Kidney capillary endothelial cell (primary cell): ENCODE data around the gene AKAP13.
A peak's percentile ranks its signal among the peaks of the same experiment; 100 is the strongest.

Source experiments
- DNase-seq: peaks from one replicate; pipeline ENCODE4 v3.0.0-alpha.2; 2018; ENCODE audit warnings: low spot score

The AKAP13 gene

DNA sequence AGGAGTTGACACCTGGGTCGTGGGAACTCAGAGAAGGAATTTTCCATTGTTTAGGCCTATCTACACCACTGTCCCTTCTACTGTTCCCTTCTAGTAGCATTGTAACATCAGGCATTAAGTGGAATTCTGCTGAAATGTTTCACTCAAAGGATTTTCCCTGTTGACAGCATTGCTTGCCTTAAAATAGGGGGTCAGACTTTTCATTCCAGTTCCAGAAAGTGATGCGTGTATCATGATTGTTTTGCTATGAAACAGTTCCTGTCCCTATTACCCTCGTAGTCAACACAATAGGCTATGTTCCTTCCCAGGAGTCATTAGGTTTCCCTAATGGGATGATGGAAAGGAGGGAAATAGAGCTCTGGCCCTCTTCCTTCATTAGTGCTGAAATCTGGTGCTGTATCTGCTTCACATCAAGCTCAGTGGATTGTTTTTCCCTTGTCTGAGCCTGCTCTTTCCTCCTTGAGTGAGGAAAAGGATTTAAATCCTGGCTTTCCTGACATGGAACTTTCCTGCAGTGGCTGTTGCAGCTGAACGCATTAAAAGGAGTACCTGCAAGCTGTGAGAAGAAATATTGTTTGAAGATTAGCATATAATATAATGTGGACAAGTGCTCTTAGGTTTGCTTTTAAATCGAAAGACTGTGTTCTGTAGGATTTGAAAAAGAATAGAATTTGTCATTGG is 218.5 kb downstream of the AKAP13 start:
- no peak for DNase-seq

DNA sequence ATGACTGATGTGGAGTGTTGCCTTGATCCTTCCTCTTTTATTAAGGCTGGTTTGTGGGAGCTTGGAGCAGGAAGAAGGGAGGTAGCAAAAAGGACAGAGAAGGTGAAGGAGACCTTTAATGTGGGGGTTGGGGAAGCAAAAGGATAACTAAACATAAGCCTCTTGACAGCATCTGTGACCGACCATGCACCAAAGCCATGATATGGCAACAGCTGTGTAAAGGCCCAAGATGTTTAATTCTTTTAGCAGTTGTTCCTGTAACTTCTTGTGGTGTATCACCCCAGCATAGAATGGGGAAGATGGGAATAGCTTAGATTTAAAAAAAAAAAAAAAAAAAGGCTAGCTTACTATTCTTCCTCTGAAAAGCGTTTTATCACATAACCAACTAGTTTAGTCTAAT is 219.6 kb downstream of the AKAP13 start:
- no peak for DNase-seq

DNA sequence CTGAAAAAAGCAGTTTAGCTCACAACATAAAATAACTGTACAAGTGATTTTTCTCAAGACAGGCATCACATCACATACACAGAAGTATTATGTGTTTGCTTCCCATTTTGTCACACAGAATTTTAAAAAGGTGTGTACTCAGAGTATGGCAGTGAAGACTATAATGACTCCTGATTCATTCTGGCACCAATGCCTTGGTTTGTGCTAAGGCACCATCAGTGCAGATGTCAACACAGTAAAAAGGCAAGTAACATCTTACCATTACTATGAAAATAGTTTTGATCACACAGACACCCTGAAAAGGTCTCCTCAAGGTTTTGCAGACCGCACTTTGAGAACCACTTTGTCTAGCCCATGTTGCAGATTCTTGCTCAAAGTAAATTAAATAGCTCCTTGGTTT is 222.8 kb downstream of the AKAP13 start:
- no peak for DNase-seq

DNA sequence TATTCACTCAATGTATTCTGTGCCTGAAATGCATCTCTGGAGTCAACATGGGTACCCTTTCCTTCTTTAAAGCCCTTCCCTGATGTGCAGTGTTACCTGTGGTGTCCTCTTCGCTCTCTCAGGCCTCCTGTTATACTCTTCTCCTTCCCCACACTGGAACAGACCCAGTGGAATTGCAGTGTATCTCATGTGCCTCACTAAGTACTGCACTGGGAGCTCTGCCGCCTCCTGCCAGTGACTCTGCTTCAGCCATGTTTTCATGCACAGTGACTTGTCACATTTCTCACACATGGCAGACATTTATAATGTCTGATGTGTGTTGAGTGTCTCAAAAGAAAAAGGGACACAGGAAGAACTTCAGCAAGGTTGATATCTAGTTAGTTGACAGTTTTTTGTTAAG is 223.3 kb downstream of the AKAP13 start:
- no peak for DNase-seq

DNA sequence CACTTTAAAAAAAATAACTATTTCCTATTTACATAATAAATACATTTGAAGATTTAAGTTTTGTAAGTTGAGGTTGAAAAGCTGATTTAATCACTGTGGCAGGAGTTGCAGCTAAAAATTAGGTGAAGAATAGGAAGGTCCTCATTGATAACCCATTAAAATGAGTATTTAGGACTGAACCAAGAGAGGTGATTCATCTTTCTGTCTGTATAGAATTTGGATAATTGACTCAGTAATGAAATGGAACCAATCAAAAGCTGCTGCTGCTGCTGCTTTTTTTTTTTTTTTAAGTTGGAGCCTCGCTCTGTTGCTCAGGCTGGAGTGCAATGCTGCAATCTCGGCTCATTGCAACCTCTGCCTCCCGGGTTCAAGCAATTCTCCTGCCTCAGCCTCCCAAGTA is 223.8 kb downstream of the AKAP13 start:
- DNase-seq: no peak

DNA sequence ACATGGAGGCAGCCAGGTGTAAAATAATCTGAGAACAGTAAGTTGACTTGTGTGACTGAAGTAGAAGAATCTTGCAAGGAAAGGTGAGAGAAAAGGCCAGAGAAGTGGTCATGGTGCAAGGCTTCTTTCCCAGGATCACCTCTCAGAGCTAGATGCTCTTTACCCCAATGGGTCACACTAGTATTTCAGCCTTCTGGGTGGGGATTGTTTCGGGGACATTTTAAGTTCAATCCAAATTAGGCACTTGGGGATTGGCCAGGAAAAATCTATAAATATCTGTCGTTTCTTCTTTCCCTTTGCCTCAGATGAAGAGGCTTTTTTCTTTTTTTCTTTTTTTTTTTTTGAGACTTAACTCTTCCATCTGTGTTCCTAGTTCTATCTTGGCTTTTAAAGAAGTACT is 226.3 kb downstream of the AKAP13 start:
- no peak for DNase-seq

DNA sequence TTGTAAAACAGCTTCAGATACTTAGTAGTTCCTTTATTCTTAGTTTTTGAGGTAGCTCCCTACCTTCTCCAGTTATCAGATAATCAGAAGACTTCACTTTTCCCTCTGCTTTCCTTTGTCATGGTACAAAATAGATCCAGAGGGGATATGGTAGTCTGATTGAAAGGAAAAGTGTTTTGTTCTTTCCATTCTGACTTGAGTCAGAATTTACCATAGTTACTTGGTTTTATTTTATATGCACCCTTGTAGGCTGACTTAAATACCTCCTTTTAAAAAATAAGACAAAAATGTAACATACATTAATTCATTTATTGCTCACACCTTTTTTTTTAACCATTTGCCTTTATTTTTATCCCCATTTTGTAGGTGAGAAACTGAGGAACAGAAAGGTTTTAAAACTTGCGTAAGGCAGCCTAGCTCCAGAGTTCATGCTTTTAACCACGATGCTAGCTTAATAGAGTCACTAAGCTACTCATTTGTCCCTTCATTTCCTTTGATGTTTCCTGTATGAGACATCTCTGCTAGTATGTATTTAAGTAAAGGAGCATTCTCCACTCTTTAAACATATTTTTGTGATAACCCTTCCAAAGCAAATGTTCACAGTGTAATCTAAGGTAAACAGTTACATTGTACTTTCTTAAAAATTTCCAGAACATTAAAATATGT is 226.9 kb downstream of the AKAP13 start:
- DNase-seq: peak; percentile 75

DNA sequence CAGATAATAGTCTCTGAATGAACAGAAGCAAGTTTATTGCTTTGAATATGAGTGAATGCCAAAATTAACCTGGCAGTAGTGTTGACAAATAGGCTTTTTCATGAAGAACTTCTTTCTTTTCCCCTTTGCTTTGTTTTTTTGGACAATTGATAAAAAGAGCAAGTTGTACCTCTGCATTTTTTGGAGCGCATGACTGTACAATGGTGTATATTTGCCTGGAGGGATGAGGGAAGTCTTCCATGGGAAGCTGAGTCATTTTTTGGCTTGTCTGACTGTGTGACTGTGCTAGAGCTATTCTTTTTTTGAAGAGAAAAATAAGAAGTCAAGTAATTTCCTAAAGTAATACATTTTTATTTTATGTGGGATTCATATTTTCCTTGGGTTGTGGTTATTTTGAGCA is 227.4 kb downstream of the AKAP13 start:
- DNase-seq: peak; percentile 78

DNA sequence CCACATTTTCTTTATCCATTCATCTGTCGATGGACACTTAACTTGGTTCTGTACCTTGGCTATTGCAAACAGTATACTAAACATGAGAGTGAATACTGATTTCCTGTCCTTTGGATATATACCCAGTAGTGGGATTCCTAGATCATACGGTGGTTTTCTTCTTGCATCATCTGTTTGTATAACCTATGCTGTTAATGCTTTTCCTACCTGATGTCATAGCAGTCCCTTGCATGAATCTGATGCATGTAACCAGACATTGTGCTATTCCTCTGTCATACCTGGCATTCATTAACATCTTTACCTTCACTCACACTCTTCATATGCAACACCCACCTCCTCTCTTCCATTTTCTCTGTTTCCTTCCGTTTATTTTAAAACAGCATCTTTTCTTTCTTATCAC is 229.1 kb downstream of the AKAP13 start:
- no peak for DNase-seq

DNA sequence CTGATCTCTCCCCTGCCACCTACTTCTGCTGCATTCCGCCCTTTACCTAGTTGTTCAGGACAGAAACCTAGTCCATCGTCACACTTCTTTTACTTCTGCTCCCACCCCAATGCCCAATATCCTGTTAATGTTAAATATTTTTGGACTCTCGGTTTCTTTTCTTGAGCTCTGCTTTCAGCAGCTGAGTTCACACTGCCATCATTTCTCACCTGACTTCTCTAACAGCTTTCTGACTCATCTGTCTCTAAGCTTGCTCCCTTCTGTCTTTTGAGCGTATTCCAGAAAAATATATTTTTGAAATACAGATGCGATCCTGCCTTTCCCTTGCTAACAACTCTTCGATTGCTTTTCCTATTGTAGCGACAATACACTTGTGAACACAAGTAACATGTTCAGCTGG is 231.0 kb downstream of the AKAP13 start:
- no peak for DNase-seq

DNA sequence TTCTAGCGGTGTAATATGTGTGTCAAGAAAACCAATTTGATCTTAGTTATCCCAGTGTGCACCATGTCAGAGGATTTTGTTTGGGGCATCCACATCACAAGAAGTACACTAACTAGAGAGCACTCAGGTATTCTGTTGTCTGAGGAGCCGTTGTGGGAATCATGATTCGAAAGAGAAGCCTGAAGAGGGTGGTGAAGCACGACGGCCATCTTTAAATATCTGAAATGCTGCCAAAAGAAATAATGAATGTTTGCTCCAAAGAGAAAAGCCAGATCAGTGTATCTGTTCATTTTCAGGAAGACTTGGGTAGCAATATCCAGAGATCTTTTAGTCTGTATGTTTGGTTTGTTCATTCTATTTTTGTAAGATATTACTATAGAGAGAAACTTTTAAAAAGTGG is 233.7 kb downstream of the AKAP13 start:
- no peak for DNase-seq

DNA sequence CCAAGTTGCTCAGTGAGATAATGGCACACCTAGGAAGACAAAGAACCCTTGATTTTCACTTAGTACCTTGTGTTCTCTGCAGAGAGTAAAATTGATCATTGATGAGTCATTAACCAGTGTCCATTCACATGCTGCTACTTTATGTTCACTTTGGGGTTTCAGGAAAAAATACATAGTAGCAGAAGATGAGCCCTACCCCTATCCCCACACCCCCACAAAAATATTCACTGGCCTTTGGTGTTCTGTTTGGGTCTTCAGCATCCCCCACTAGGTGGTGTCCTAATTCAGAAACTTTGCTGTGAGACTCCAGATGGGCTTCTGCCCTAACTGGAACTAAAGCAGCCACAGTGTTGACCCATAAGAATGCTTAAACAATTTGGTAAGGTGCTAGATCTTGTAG is 235.5 kb downstream of the AKAP13 start:
- DNase-seq: peak; percentile 36

DNA sequence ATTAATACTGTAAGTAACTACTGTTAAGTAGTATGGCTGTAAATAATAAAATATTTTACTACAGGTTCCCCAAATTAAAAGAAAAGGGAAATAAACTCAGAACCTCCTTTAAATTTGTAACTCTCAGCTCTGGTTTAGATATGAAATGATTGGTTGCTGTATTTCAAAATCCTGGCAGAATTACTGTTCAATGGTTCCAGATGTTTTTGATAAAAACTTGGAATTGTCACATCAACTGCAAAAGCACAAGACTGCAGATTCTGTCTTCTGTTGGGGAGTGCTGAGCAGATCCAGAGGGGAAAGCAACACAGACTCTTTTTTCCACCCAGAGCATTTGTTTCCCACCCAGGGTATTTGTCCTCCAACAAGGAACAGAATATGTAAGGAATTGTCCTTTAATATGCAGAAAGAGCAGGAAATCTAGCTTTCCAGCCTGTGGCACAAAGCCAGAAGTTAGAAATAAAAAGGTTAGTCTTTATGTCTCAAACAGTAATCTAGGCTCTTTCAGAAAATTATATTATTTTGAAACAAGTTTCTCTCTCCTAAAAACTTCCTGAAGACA is 236.2 kb downstream of the AKAP13 start:
- no peak for DNase-seq

DNA sequence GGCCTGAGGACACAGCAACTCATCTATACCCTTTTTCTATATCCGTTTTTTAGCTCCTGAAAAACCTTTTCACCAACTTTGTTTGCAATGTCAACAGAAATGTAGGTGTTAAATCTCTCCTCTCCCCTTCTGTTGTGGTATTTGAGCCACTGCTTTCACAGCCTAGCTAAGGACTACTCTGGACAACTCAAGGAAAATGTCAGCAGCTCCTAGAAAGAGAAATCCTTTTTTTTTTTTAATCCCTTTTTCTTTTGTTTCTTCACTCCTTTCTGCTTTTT is 237.8 kb downstream of the AKAP13 start:
- DNase-seq: no peak

DNA sequence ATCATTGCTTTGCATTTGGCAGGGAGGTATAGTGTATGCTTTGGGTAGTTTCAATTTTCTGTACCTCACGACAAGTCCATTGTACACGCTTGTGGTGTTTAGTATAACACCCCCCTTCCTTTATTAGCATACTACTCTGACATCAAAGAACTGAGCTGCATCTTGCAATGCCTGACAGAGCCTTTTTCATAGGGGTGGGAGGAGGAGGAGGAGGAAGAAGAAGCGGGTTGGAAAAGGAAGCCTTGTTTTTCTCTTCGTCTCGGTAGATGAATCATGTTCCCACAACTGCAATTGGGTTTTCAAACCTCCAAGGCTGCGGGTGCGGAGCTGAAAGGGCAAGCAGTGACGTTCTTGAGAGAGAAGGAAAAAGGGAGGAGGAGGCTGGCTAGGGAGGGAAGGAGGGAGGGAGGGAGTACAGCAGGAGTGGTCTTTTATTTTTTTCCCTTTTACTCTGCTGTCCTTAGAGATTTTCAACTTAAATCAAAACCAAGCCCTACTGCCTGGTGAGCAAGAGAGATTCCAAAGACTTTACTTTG is 238.6 kb downstream of the AKAP13 start:
- peak; percentile 34 for DNase-seq

DNA sequence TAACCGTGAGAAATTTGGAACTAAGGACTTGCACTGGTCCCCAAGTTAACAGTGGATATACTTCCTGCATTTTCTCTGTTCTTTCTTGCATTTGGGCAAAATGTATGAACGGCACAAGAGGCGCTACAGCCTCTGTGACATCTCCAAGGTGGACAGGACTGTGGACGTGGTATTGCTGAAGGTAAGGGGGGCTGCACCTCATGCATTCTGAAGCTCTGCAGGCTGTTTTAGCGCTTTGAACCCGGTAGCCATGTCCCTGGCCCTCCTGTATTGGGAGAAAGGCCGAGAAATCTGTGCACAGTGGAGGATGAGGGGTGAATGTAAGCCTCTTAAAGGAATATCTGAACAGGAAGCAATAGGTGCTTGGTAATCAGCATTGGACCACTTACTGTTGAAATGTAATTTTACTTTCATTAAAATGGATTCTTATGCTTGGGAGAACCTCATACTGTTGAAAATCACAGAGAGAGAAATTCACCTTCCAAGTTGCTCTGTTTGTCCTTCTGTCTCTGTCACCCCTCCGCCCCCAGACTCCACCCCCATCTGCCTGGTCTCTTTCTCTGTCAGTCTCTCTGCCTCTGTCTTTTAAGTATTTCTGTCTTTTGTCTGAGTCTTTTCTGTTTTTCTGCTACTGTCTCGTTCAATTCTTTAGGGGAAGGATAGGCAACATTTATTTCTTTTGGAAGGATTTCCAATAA is 239.7 kb downstream of the AKAP13 start:
- DNase-seq: no peak

DNA sequence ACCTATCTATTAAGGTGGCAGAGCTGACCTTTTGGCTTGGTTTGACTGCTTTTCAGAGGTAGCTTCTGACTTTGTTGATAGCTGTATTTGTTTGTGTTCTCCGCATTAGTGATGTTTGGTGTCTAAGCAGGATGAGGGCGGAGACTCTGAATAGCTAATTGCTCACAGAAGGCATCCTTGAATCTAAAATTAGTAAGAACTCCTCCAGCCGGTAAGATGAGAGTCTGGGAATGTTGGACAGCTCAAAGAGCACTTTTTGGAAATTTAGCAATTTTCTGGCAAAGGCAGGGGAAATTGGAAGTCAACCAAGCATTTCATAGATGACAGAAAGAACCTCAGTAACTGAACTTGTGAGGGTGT is 240.3 kb downstream of the AKAP13 start:
- DNase-seq: peak; percentile 65

DNA sequence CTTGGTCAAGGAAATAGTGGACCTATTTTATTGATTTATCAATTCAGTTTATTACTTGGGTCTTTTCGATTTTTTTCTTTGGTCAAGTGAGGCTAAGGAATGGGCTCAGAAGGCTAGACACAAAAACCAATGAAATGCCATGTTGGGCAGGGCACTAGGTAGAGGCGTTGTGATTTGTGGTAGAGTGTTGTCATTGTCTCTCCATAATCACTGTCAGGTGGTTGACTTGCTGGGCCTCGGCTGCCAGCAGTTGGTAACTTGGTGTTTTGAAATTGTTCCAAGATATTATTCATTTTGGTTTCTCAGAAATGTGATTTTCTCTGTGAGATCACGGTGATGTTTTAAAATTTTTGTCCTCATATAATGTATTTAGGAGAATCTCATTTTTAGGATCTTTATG is 240.7 kb downstream of the AKAP13 start:
- no peak for DNase-seq

DNA sequence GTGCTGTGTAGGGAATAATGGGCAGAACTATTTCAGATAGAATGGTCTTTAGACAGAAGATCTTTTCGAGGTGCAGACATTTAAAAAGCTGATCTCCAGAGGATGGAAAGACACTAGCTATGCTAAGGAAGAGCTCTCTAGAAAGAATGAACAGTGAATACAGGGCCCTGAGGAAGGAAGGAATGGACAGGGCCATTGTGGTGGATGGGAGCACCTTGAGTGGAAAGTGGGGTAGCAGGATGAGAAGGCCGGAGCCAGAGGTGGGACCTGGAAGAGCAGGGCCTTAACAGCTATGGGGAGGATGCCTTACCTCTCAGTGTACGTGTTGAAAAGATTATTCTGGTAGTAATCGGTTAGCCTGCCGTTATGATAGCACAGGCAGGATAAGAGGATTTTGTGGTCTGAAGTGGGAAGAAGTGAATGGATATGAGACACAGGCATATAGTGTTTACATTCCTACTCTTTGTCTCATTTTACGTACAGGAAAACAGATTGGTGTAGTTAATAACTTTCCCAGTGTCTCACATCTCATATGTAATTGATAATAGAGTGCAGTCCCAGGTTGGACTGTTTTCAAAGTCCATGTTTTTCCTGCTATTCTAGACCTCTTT is 241.9 kb downstream of the AKAP13 start:
- no peak for DNase-seq

DNA sequence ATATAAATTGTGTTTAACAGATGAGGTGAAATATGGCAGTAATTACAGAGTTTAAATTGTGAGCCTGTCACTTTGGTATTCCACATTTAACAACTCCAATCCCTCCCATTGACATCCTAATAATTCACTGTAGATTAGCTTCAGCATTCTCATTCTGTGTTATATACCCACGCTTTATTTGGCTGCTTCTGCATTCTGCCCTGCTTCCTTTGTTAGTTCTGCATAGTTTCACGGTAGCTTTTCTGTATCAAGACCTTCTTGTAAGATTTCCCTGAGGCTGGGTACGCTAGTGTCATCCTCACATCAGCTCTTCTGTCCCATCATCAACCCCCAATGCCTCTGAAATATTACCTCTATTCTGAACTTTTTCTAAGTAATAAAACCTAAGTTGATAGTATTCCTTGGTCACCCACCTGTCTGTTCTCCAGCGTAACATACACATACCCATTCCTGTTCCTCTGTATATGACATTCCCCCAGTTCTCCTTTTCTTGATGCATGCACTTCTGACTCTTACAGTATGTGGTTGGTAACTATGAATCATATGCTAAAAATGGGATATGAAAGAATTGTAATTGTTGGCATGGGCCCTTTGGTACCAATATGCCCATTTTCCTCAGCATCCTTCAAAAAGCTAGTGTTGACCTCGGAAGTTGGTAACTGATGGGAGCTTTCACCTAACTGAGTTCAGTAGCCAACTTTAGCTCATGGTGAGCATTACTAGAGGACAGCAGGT is 243.1 kb downstream of the AKAP13 start:
- peak; percentile 40 for DNase-seq

DNA sequence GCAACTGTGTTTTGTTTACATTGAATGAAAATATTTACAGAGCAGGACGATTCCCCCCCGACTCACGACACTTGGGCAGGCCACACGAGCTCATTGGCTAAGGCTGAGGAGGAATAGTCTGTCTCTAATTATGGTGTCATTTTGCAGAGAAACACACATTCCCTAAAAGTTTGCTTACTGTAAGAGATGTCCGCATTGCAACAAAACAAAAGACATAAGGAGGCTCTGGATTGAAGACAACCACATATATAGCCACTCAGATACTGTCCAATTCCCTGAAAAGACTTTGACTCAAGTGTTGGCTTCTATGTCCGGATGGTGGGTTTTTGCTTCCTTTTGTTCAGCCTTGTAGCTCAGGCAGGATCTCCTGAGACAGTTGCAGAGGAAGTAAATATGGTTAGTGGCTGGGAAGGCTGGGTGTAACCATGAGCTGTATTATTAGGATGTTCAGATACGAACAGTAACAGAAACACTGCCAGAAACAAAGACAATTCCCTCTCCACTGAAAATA is 243.9 kb downstream of the AKAP13 start:
- DNase-seq: peak; percentile 52
